ENCODE results near the gene RABEP2.
"Not testable (repeated sequence)": the region's sequence is repeated elsewhere in the genome, so short reads cannot be mapped to it uniquely, and the experiment has no call there.

RABEP2 gene

GRCh38 chr16:28902909-28903308 lies 22.1 kb downstream of the RABEP2 start:
- Histone ChIP-seq H3K36me3 (ENCODE audit: control insufficient read depth in 1 of 2, insufficient read depth in 2 of 2, low read length in 2 of 2) (peaks cover 0 to 18% of the 10 kb centered on the region in 2 donors), H3K27me3 (ENCODE audit: low read depth, low read length) (no peaks in the 10 kb centered on the region), H3K27ac (ENCODE audit: low read length) (no peak overlapping the region), H3K9me3 (ENCODE audit: control insufficient read depth in 1 of 2, low read length in 2 of 2) (no peaks in the 10 kb centered on the region), H3K4me1 (ENCODE audit: control insufficient read depth in 1 of 2, insufficient read depth in 2 of 2, low read length in 2 of 2) (no peaks in the 10 kb centered on the region), H3K4me3 (ENCODE audit: low read depth in 1 of 2, low read length in 2 of 2) (no peak overlapping the region)

- Histone ChIP-seq H3K4me3 (ENCODE audit: low read depth in 1 of 2, low read length in 2 of 2) (no peak overlapping the region), H3K27ac (ENCODE audit: low read length) (no peak overlapping the region), H3K9me3 (ENCODE audit: control insufficient read depth in 1 of 2, low read length in 2 of 2) (no peaks in the 10 kb centered on the region), H3K4me1 (ENCODE audit: control insufficient read depth in 1 of 2, insufficient read depth in 2 of 2, low read length in 2 of 2) (no peaks in the 10 kb centered on the region), H3K27me3 (ENCODE audit: low read depth, low read length) (no peaks in the 10 kb centered on the region), H3K36me3 (ENCODE audit: control insufficient read depth in 1 of 2, insufficient read depth in 2 of 2, low read length in 2 of 2) (peaks cover 0 to 18% of the 10 kb centered on the region in 2 donors)
These were observed 23.2 kb downstream of the RABEP2 start for GRCh38 chr16:28901862-28902261.

- Histone ChIP-seq H3K27ac (ENCODE audit: low read length) (no peak overlapping the region), H3K36me3 (ENCODE audit: control insufficient read depth in 1 of 2, insufficient read depth in 2 of 2, low read length in 2 of 2) (peaks cover 0 to 12% of the 10 kb centered on the region in 2 donors), H3K4me3 (ENCODE audit: low read depth in 1 of 2, low read length in 2 of 2) (no peak overlapping the region), H3K9me3 (ENCODE audit: control insufficient read depth in 1 of 2, low read length in 2 of 2) (no peaks in the 10 kb centered on the region), H3K4me1 (ENCODE audit: control insufficient read depth in 1 of 2, insufficient read depth in 2 of 2, low read length in 2 of 2) (no peaks in the 10 kb centered on the region), H3K27me3 (ENCODE audit: low read depth, low read length) (no peaks in the 10 kb centered on the region)
These were observed 24.4 kb downstream of the RABEP2 start for GRCh38 chr16:28900601-28901000.

- H3K27me3 ChIP-seq (ENCODE audit: low read depth, low read length): no peaks in the 10 kb centered on the region
- no peak overlapping the region for H3K27ac ChIP-seq (ENCODE audit: low read length)
- H3K9me3 ChIP-seq (ENCODE audit: control insufficient read depth in 1 of 2, low read length in 2 of 2): no peaks in the 10 kb centered on the region
- H3K4me1 ChIP-seq (ENCODE audit: control insufficient read depth in 1 of 2, insufficient read depth in 2 of 2, low read length in 2 of 2): no peaks in the 10 kb centered on the region
- H3K4me3 ChIP-seq (ENCODE audit: low read depth in 1 of 2, low read length in 2 of 2): no peak overlapping the region
- peaks cover 0 to 8% of the 10 kb centered on the region in 2 donors for H3K36me3 ChIP-seq (ENCODE audit: control insufficient read depth in 1 of 2, insufficient read depth in 2 of 2, low read length in 2 of 2)
These were observed 25.0 kb downstream of the RABEP2 start for GRCh38 chr16:28899882-28900590.

- Histone ChIP-seq H3K27ac (ENCODE audit: low read length) (no peak overlapping the region), H3K9me3 (ENCODE audit: control insufficient read depth in 1 of 2, low read length in 2 of 2) (no peaks in the 10 kb centered on the region), H3K36me3 (ENCODE audit: control insufficient read depth in 1 of 2, insufficient read depth in 2 of 2, low read length in 2 of 2) (no peaks in the 10 kb centered on the region), H3K27me3 (ENCODE audit: low read depth, low read length) (no peaks in the 10 kb centered on the region), H3K4me3 (ENCODE audit: low read depth in 1 of 2, low read length in 2 of 2) (no peak overlapping the region), H3K4me1 (ENCODE audit: control insufficient read depth in 1 of 2, insufficient read depth in 2 of 2, low read length in 2 of 2) (no peaks in the 10 kb centered on the region)
These were observed 26.1 kb downstream of the RABEP2 start for GRCh38 chr16:28898942-28899341.

GRCh38 chr16:28898266-28898665 lies 26.8 kb downstream of the RABEP2 start:
- Histone ChIP-seq H3K4me3 (ENCODE audit: low read depth in 1 of 2, low read length in 2 of 2) (no peak overlapping the region), H3K9me3 (ENCODE audit: control insufficient read depth in 1 of 2, low read length in 2 of 2) (no peaks in the 10 kb centered on the region), H3K27me3 (ENCODE audit: low read depth, low read length) (no peaks in the 10 kb centered on the region), H3K27ac (ENCODE audit: low read length) (no peak overlapping the region), H3K4me1 (ENCODE audit: control insufficient read depth in 1 of 2, insufficient read depth in 2 of 2, low read length in 2 of 2) (no peaks in the 10 kb centered on the region), H3K36me3 (ENCODE audit: control insufficient read depth in 1 of 2, insufficient read depth in 2 of 2, low read length in 2 of 2) (no peaks in the 10 kb centered on the region)

- Histone ChIP-seq H3K27me3 (ENCODE audit: low read depth, low read length) (no peaks in the 10 kb centered on the region), H3K27ac (ENCODE audit: low read length) (no peak overlapping the region), H3K4me1 (ENCODE audit: control insufficient read depth in 1 of 2, insufficient read depth in 2 of 2, low read length in 2 of 2) (no peaks in the 10 kb centered on the region), H3K9me3 (ENCODE audit: control insufficient read depth in 1 of 2, low read length in 2 of 2) (no peaks in the 10 kb centered on the region), H3K4me3 (ENCODE audit: low read depth in 1 of 2, low read length in 2 of 2) (no peak overlapping the region), H3K36me3 (ENCODE audit: control insufficient read depth in 1 of 2, insufficient read depth in 2 of 2, low read length in 2 of 2) (no peaks in the 10 kb centered on the region)
These were observed 27.2 kb downstream of the RABEP2 start for GRCh38 chr16:28897826-28898225.

- no peaks in the 10 kb centered on the region for H3K4me1 ChIP-seq (ENCODE audit: control insufficient read depth in 1 of 2, insufficient read depth in 2 of 2, low read length in 2 of 2)
These were observed 29.4 kb downstream of the RABEP2 start for GRCh38 chr16:28895609-28896008.

GRCh38 chr16:28893291-28893690 lies 31.7 kb downstream of the RABEP2 start:
- no peak overlapping the region for H3K4me3 ChIP-seq (ENCODE audit: low read depth in 1 of 2, low read length in 2 of 2)
- no peaks in the 10 kb centered on the region for H3K4me1 ChIP-seq (ENCODE audit: control insufficient read depth in 1 of 2, insufficient read depth in 2 of 2, low read length in 2 of 2)
- no peaks in the 10 kb centered on the region for H3K36me3 ChIP-seq (ENCODE audit: control insufficient read depth in 1 of 2, insufficient read depth in 2 of 2, low read length in 2 of 2)
- no peaks in the 10 kb centered on the region for H3K9me3 ChIP-seq (ENCODE audit: control insufficient read depth in 1 of 2, low read length in 2 of 2)
- no peaks in the 10 kb centered on the region for H3K27me3 ChIP-seq (ENCODE audit: low read depth, low read length)
- H3K27ac ChIP-seq (ENCODE audit: low read length): no peak overlapping the region

More at GRCh38 chr16:28895609-28896008, 29.4 kb downstream of the RABEP2 start:
- Histone ChIP-seq H3K27ac (ENCODE audit: low read length) (no peak overlapping the region), H3K36me3 (ENCODE audit: control insufficient read depth in 1 of 2, insufficient read depth in 2 of 2, low read length in 2 of 2) (no peaks in the 10 kb centered on the region), H3K4me3 (ENCODE audit: low read depth in 1 of 2, low read length in 2 of 2) (no peak overlapping the region), H3K9me3 (ENCODE audit: control insufficient read depth in 1 of 2, low read length in 2 of 2) (no peaks in the 10 kb centered on the region), H3K27me3 (ENCODE audit: low read depth, low read length) (no peaks in the 10 kb centered on the region)

- Histone ChIP-seq H3K4me1 (ENCODE audit: control insufficient read depth in 1 of 2, insufficient read depth in 2 of 2, low read length in 2 of 2) (no peaks in the 10 kb centered on the region), H3K9me3 (ENCODE audit: control insufficient read depth in 1 of 2, low read length in 2 of 2) (no peaks in the 10 kb centered on the region), H3K36me3 (ENCODE audit: control insufficient read depth in 1 of 2, insufficient read depth in 2 of 2, low read length in 2 of 2) (no peaks in the 10 kb centered on the region), H3K27ac (ENCODE audit: low read length) (no peak overlapping the region), H3K4me3 (ENCODE audit: low read depth in 1 of 2, low read length in 2 of 2) (no peak overlapping the region), H3K27me3 (ENCODE audit: low read depth, low read length) (no peaks in the 10 kb centered on the region)
These were observed 32.8 kb downstream of the RABEP2 start for GRCh38 chr16:28891964-28892890.

GRCh38 chr16:28890355-28890754 lies 34.7 kb downstream of the RABEP2 start:
- not testable (repeated sequence) for H3K36me3 ChIP-seq (ENCODE audit: control insufficient read depth in 1 of 2, insufficient read depth in 2 of 2, low read length in 2 of 2); H3K27ac ChIP-seq (ENCODE audit: low read length); H3K4me1 ChIP-seq (ENCODE audit: control insufficient read depth in 1 of 2, insufficient read depth in 2 of 2, low read length in 2 of 2); H3K9me3 ChIP-seq (ENCODE audit: control insufficient read depth in 1 of 2, low read length in 2 of 2); H3K27me3 ChIP-seq (ENCODE audit: low read depth, low read length); H3K4me3 ChIP-seq (ENCODE audit: low read depth in 1 of 2, low read length in 2 of 2)
